Small intestine (tissue), 7 donors: ENCODE results near the gene FASTKD1. TPM values are rescaled to one million over a fixed set of nuclear protein-coding genes. Genes with fewer than 3 reads are reported as not detected.
"Not testable (repeated sequence)": the region's sequence is repeated elsewhere in the genome, so short reads cannot be mapped to it uniquely, and the experiment has no call there.

Experiments used
- DNase-seq, 2 donors: peaks; one replicate each; pipeline versions ENCODE4 v3.0.0 to v3.0.0-alpha.2; 2013
- FAIRE-seq: peaks from 2 replicates; lab custom pipeline; 2012; peaks lifted over from hg19 to GRCh38; lab: Jason Lieb, UNC
- H3K27ac ChIP-seq, 3 donors: one replicate each; pipeline ENCODE4 v1.5.1; 2013; ENCODE audit warnings: low read length in 2 of 3, mild to moderate bottlenecking in 2 of 3, control low read depth in 1 of 3, inconsistent platforms in 1 of 3, low read depth in 1 of 3, moderate library complexity in 1 of 3
- H3K27me3 ChIP-seq, 3 donors: one replicate each; pipeline ENCODE4 v1.6.1; 2013; ENCODE audit warnings: low read length in 3 of 3, inconsistent platforms in 1 of 3; ENCODE audit not compliant: control insufficient read depth in 3 of 3, insufficient read depth in 3 of 3
- H3K36me3 ChIP-seq, 3 donors: one replicate each; pipeline ENCODE4 v1.6.1; 2013; ENCODE audit warnings: low read length in 3 of 3, inconsistent platforms in 1 of 3, low read depth in 1 of 3, mild to moderate bottlenecking in 1 of 3, moderate library complexity in 1 of 3; ENCODE audit not compliant: control insufficient read depth in 3 of 3, insufficient read depth in 2 of 3
- H3K4me1 ChIP-seq, 3 donors: one replicate each; pipeline ENCODE4 v1.6.1; 2013; ENCODE audit warnings: low read length in 2 of 3, inconsistent platforms in 1 of 3, low read depth in 1 of 3, mild to moderate bottlenecking in 1 of 3, moderate library complexity in 1 of 3; ENCODE audit not compliant: control insufficient read depth in 3 of 3, insufficient read depth in 2 of 3
- H3K4me3 ChIP-seq, 3 donors: one replicate each; pipeline ENCODE4 v1.5.1; 2013; ENCODE audit warnings: low read length in 3 of 3, control low read depth in 1 of 3, inconsistent platforms in 1 of 3, low read depth in 1 of 3, mild to moderate bottlenecking in 1 of 3, moderate library complexity in 1 of 3
- H3K9me3 ChIP-seq, 2 donors: one replicate each; pipeline ENCODE4 v1.6.1; 2013; ENCODE audit warnings: low read depth in 1 of 2, low read length in 1 of 2; ENCODE audit not compliant: control insufficient read depth in 2 of 2, insufficient read depth in 1 of 2
- WGBS, 3 donors: extraction: QIAGEN DNeasy Blood & Tissue Kit; methylation state at CpG; one replicate each; pipeline ENCODE4 v1.1.7; 2013; 5-methylcytosine and 5-hydroxymethylcytosine counted together
- polyA plus RNA-seq, 4 donors: library from polyadenylated mRNA; stranded (reverse) in 3 of 4; unstranded in 1 of 4; fragments of 200-250 nt in 3 of 4; fragments of 120-200 nt in 1 of 4; gene quantifications; one replicate each; pipeline versions ENCODE4 v1.2.1 to v1.2.3, GENCODE V29; 2013
- donor health status: healthy with polysubstance abuse.
- donor health status: control.
- donor health status: control.
- donor health status: Bipolar disorder and iron deficiency.
- donor health status: healthy.

FASTKD1 gene
- polyA plus RNA-seq, 4 donors: 32.1 to 110 (median 52.6) TPM

DNA sequence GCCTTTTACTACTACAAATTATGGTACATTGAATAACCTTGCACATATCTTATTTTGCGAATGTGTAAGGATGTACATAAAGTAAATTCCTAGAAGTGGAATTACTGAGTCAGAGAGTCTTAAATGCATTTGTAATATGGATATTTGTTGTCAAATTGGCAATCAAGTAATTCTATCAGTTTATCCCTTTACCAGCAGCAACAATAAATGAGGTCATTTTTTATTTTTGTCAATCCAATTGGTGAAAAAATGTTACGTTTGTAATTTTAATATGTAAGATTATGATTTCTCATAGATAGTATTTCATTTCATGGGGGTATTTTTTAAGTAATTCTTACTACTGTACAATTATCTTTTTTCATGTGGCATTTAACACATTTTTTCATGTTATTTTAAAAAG, 25.3 kb upstream of the FASTKD1 start:
- Histone ChIP-seq H3K9me3 (no peaks in the 10 kb centered on the region), H3K36me3 (peaks cover 0 to 19% (median 0%) of the 10 kb centered on the region in 3 donors), H3K27ac (no peak overlapping the region), H3K4me1 (no peaks in the 10 kb centered on the region), H3K27me3 (no peaks in the 10 kb centered on the region), H3K4me3 (no peak overlapping the region)
- FAIRE-seq: peak; percentile 61
- DNase-seq: no peak
- 95 to 96% (median 96%) methylated on average over 2 of the region's 2 CpGs for WGBS, 3 donors

DNA sequence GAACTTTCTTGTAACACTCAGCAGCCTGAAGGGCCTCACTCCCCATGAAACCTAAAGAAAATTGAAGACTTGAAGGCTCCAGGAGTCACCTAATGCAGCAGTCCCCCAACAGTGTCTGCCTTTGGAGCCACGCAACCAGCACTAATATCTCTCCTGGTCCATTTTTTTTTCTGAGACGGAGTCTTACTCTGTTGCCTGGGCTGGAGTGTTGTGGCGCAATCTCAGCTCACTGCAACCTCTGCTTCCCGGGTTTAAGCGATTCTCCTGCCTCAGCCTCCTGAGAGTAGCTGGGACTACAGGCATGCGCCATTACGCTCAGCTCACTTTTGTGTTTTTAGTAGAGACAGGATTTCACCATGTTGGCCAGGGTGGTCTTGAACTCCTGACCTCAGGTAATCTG, 22.9 kb upstream of the FASTKD1 start:
- not testable (repeated sequence) for DNase-seq, H3K9me3 ChIP-seq, FAIRE-seq, H3K27ac ChIP-seq, H3K4me3 ChIP-seq, H3K4me1 ChIP-seq, H3K27me3 ChIP-seq
- peaks cover 0 to 19% (median 0%) of the 10 kb centered on the region in 3 donors for H3K36me3 ChIP-seq
- 82 to 91% (median 85%) methylated on average over 7 of the region's 7 CpGs for WGBS, 3 donors

DNA sequence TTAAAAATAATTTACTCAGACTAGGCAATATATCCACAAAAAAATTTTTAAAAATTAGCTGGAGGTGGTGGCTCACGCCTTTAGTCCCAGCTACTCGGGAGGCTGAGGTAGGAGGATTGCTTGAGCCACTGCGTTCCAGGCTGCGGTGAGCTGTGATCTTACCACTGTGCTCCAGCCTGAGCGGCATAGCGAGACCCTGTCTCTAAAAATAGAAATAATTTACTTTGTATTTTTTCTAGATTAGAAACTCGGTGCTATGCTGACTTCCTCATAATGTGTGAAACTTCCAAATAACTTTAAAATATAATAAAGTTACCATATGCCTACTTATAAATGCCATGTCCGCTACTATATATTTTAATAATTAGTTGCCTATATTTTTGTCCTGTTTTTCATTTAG, 17.1 kb upstream of the FASTKD1 start:
- peaks cover 0 to 9% (median 0%) of the 10 kb centered on the region in 3 donors for H3K36me3 ChIP-seq
- H3K27me3 ChIP-seq: no peaks in the 10 kb centered on the region
- H3K27ac ChIP-seq: no peak overlapping the region
- FAIRE-seq: no peak
- H3K4me1 ChIP-seq: peaks cover 0 to 3% (median 0%) of the 10 kb centered on the region in 3 donors
- no peak for DNase-seq
- H3K9me3 ChIP-seq: no peaks in the 10 kb centered on the region
- no peak overlapping the region for H3K4me3 ChIP-seq
- 78 to 89% (median 85%) methylated on average over 8 of the region's 8 CpGs for WGBS, 3 donors

DNA sequence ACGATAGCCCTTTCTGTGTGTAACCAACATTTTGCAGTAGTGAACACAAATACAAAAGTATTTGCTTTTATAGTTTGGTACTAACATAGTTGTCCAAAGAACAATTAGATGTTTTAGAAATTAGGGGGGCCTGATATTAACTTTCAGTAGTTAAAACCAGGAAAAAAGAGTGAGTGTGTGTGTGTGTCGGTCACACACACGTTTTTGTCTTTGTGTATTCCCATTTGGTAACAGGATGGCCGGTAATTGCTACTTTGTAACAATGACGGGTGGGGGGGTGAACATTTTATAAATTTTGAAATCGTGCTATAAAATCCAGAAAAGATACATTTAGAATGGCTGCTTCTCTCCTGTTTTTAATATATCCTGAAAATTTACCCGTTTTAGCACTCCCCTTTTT, 12.0 kb upstream of the FASTKD1 start:
- Histone ChIP-seq H3K27me3 (no peaks in the 10 kb centered on the region), H3K4me3 (peak overlapping the region in 2 of 3 donors; percentile 86 to 88), H3K27ac (peak overlapping the region in 1 of 3 donors; percentile 98), H3K36me3 (peaks cover 0 to 9% (median 0%) of the 10 kb centered on the region in 3 donors), H3K9me3 (peaks cover 0 to 6% of the 10 kb centered on the region in 2 donors), H3K4me1 (peaks cover 0 to 3% (median 0%) of the 10 kb centered on the region in 3 donors)
- FAIRE-seq (no peak), DNase-seq (no peak)
- 3 to 7% (median 5%) methylated on average over 7 of the region's 7 CpGs for WGBS, 3 donors

DNA sequence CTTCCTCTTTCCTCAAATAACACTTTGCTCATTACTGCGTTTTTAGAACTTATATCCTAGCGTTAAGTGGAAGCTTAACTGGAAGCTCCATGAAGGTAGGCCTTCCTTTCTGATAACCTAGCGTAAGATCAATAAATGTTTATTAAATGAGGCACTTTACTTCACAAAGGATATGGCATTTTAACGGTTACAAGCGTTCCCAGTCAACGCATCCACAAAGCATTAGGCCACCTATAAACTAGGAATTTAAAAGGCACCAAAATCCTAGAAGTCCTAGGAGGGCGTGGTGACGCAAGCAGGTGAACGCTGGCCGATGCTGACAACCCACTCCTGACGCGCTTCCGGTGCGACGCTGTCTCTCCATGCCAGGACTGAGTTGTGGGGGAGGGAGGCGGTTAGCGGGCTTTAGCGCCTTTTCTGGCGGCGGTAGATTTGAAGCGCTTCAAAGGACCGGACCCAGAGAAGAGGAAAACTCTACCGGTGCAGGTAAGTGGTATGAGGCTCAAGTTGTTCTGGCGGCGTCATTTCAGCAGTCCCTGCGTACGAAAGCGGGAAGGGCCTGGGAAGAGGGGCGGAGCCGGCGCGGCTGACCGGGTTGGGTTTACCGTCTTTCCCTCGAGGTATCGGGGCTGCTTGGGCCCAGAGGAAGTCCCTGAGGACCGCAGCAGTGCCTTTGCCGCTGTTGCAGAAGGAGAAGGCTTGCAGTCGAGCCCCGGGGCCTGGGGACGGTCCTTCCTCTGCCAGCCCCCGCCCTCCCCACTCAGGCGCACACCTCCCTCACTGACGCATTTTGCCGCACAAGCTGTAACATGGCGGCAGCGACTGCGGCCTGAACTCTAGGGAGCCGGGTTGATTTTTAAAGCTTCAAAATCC, 10.6 kb upstream of the FASTKD1 start, which contains the start of gene PPIG:
PPIG (plus strand) TSS at position 347 of the 873 bp plus-strand sequence. CDS start 19,691 bp downstream, outside the sequence.
- Histone ChIP-seq H3K9me3 (peaks cover 0 to 6% of the 10 kb centered on the region in 2 donors), H3K36me3 (peaks cover 0 to 7% (median 0%) of the 10 kb centered on the region in 3 donors), H3K27me3 (no peaks in the 10 kb centered on the region), H3K4me1 (peaks cover 0 to 3% (median 0%) of the 10 kb centered on the region in 3 donors), H3K27ac (peak within 1 kb of the TSS; percentile 95 to 99 (median 98)), H3K4me3 (peak within 1 kb of the TSS; percentile 76 to 88 (median 86))
- DNase-seq: peak; percentile 95 to 97
- WGBS, 3 donors: 4 to 5% (median 5%) methylated on average over 44 to 49 of the region's 49 CpGs
- FAIRE-seq: no peak

DNA sequence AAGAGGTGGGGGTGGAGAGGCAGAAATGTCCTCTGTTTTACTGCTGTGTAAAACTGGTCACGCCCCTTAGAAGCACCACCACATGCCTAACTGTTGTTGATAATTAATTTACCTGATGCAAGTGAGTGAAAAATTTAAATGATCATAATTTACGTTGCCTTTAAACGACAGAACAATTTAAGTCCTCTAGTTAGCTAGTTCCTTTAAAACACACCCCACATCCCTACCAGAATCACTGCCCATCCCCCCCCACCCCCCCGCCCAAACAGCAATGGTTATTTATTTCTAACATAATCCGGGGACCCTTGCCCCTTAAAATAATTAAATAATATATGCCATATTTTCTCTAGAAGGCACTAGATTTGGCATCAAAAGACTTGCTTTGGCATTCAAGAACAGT, 9.9 kb upstream of the FASTKD1 start:
- H3K4me3 ChIP-seq: no peak overlapping the region
- peak overlapping the region in 1 of 3 donors; percentile 98 for H3K27ac ChIP-seq

DNA sequence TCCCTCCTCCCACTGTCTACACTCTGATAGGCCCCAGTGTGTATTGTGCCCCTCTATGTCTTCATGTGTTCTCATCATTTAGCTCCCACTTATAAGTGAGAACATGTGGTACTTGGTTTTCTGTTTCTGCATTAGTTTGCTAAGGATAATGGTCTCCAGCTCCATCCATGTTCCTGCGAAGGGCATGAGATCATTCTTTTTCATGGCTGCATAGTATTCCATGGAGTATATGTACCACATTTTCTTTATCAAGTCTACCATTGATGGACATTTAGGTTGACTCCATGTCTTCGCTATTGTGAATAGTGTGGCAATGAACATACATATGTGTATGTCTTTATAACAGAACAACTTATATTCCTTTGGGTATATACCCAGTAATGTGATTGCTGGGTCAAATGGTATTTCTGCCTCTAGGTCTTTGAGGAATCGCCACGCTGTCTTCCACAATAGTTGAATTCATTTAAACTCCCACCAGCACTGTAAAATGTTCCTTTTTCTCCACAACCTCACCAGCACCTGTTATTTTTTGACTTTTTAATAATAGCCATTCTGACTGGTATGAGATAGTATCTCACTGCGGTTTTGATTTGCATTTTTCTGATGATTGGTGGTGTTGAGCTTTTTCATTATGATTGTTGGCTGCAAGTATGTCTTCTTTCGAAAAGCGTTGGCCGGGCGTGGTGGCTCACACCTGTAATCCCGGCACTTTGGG, 9.0 kb upstream of the FASTKD1 start:
- DNase-seq, FAIRE-seq, H3K4me3 ChIP-seq, H3K9me3 ChIP-seq, H3K27me3 ChIP-seq, H3K36me3 ChIP-seq, H3K27ac ChIP-seq, H3K4me1 ChIP-seq: not testable (repeated sequence)
- 97 to 98% (median 97%) methylated on average over 10 of the region's 10 CpGs for WGBS, 3 donors

More for the DNA sequence above, 9.9 kb upstream of the FASTKD1 start:
- peaks cover 0 to 4% (median 0%) of the 10 kb centered on the region in 3 donors for H3K36me3 ChIP-seq
- peaks cover 0 to 6% of the 10 kb centered on the region in 2 donors for H3K9me3 ChIP-seq
- peaks cover 0 to 3% (median 0%) of the 10 kb centered on the region in 3 donors for H3K4me1 ChIP-seq
- 94 to 97% (median 96%) methylated on average over 5 of the region's 5 CpGs for WGBS, 3 donors
- no peak for DNase-seq
- no peak for FAIRE-seq
- H3K27me3 ChIP-seq: peaks cover 0 to 2% (median 0%) of the 10 kb centered on the region in 3 donors

DNA sequence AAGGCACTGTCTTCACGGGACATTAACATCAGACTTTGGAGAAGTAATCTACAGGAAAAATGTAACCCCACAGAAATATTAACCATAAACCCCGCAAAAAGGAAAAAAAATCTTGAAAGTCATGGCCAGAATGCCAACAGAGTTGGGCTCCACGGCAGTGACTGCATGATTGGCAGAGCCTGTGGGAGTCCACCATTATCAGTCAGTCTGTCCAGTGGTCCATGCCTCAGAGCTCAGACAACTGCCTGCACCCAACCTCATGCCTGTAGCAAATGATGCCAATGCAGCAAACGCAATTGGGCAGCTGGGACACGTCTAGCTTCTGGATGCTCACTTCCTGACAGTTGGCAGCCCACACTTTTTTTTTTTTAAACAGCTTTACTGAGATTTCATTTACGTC, 5.4 kb upstream of the FASTKD1 start:
- Histone ChIP-seq H3K4me3 (no peak overlapping the region), H3K27ac (no peak overlapping the region), H3K27me3 (peaks cover 0 to 2% (median 0%) of the 10 kb centered on the region in 3 donors), H3K36me3 (no peaks in the 10 kb centered on the region), H3K9me3 (peaks cover 0 to 6% of the 10 kb centered on the region in 2 donors), H3K4me1 (no peaks in the 10 kb centered on the region)
- DNase-seq: no peak
- 56 to 61% (median 60%) methylated on average over 6 of the region's 6 CpGs for WGBS, 3 donors
- FAIRE-seq: no peak
